Endothelial cell (in vitro differentiated cells): ENCODE results near the gene GAS6. TPM values are rescaled to one million over a fixed set of nuclear protein-coding genes. Genes with fewer than 3 reads are reported as not detected.

Experiments used
- DNase-seq: peaks from one replicate; pipeline ENCODE4 v3.0.0; 2021; ENCODE audit warnings: low spot score
- H3K27ac Mint-ChIP-seq: one replicate; pipeline ENCODE4 v1.8.0; 2021; ENCODE audit warnings: mixed read lengths, inconsistent platforms; ENCODE audit not compliant: unreplicated experiment
- H3K27me3 Mint-ChIP-seq: one replicate; pipeline ENCODE4 v1.8.0; 2021; ENCODE audit warnings: mild to moderate bottlenecking, moderate library complexity, mixed read lengths, inconsistent platforms; ENCODE audit not compliant: unreplicated experiment
- H3K36me3 Mint-ChIP-seq: one replicate; pipeline ENCODE4 v1.8.0; 2021; ENCODE audit warnings: mild to moderate bottlenecking, low read depth, mixed read lengths, inconsistent platforms; ENCODE audit not compliant: unreplicated experiment
- H3K4me1 Mint-ChIP-seq: one replicate; pipeline ENCODE4 v1.8.0; 2021; ENCODE audit warnings: mild to moderate bottlenecking, mixed read lengths, inconsistent platforms; ENCODE audit not compliant: unreplicated experiment
- H3K4me3 Mint-ChIP-seq: one replicate; pipeline ENCODE4 v1.8.0; 2021; ENCODE audit warnings: mild to moderate bottlenecking, mixed read lengths, inconsistent platforms; ENCODE audit not compliant: unreplicated experiment
- H3K9me3 Mint-ChIP-seq: one replicate; pipeline ENCODE4 v1.8.0; 2021; ENCODE audit warnings: mixed read lengths, inconsistent platforms; ENCODE audit not compliant: unreplicated experiment
- CTCF ChIP-seq: fragments of 200-600 bp; sonication (generic); IDR thresholded peaks from one replicate; pipeline ENCODE4 v1.5.0; 2021; ENCODE audit warnings: antibody characterized with exemption; ENCODE audit not compliant: unreplicated experiment
- total RNA-seq: library from RNA; stranded (reverse); fragmentation: NEBNext Ultra II Directional; extraction: Animal tissue kit (Norgen Biotek cat#: 25700); gene quantifications from one replicate; pipeline ENCODE4 v1.2.1, GENCODE V29; 2021; ENCODE audit not compliant: unreplicated experiment

Gene GAS6
- total RNA-seq, 1 donor from 2014 or later, result 19.8 TPM

- Mint-ChIP-seq H3K9me3 (no peaks in the 10 kb centered on the region), H3K4me3 (no peak overlapping the region), H3K27ac (no peak overlapping the region), H3K4me1 (peaks cover 10% of the 10 kb centered on the region), H3K27me3 (peaks cover 8% of the 10 kb centered on the region), H3K36me3 (peaks cover 26% of the 10 kb centered on the region)
- TF ChIP-seq CTCF, result no peak
- DNase-seq, result no peak
Measured at GRCh38 chr13:113776231-113777125, 87.4 kb downstream of the GAS6 start.

GRCh38 chr13:113775451-113776145 is 88.3 kb downstream of the GAS6 start:
- Mint-ChIP-seq H3K36me3 (peaks cover 32% of the 10 kb centered on the region), H3K4me1 (peaks cover 14% of the 10 kb centered on the region), H3K27me3 (peaks cover 11% of the 10 kb centered on the region), H3K9me3 (no peaks in the 10 kb centered on the region), H3K27ac (no peak overlapping the region), H3K4me3 (no peak overlapping the region)
- no peak for TF ChIP-seq CTCF
- DNase-seq, result no peak

- H3K4me3 Mint-ChIP-seq, result no peak overlapping the region
- no peak overlapping the region for H3K27ac Mint-ChIP-seq
- no peaks in the 10 kb centered on the region for H3K9me3 Mint-ChIP-seq
- DNase-seq, result no peak
- peaks cover 11% of the 10 kb centered on the region for H3K27me3 Mint-ChIP-seq
- peaks cover 43% of the 10 kb centered on the region for H3K36me3 Mint-ChIP-seq
- H3K4me1 Mint-ChIP-seq, result peaks cover 17% of the 10 kb centered on the region
- TF ChIP-seq CTCF, result no peak
Measured at GRCh38 chr13:113774177-113775107, 89.4 kb downstream of the GAS6 start.

DNA sequence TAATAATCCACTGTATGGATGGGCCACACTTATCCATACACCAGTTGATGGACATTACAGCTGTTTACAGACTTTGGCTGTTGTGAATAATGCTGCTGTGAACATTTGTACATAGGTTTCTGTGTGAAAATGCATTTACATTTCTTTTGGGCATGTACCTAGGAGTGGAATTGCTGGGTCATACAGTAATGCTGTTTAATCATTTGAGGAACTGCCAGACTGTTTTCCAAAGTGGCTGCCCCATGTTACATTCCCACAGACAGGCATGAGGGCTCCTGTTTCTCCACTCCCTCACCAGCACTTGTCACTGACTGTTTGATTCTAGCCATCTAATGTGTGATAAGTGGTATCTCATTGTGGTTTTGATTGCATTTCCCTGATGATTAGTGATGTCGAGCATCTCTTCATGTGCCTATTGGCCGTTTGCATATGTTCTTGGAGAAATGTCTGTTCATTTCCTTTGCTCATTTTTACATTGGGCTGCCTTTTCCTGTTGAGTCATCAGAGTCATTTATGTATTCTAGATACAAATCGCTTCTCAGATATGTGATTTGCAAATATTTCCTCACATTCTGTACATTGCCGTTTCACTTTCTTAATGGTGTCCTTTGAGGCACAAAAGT is 92.1 kb downstream of the GAS6 start:
- peaks cover 8% of the 10 kb centered on the region for H3K27me3 Mint-ChIP-seq
- H3K4me3 Mint-ChIP-seq, result no peak overlapping the region
- no peaks in the 10 kb centered on the region for H3K9me3 Mint-ChIP-seq
- peaks cover 49% of the 10 kb centered on the region for H3K36me3 Mint-ChIP-seq
- no peak overlapping the region for H3K27ac Mint-ChIP-seq
- DNase-seq, result no peak
- H3K4me1 Mint-ChIP-seq, result peaks cover 9% of the 10 kb centered on the region
- TF ChIP-seq CTCF, result no peak
